ENCODE data around the gene TPSD1.
"Not testable (repeated sequence)": the region's sequence is repeated elsewhere in the genome, so short reads cannot be mapped to it uniquely, and the experiment has no call there.

- TF ChIP-seq, protein P1, sequence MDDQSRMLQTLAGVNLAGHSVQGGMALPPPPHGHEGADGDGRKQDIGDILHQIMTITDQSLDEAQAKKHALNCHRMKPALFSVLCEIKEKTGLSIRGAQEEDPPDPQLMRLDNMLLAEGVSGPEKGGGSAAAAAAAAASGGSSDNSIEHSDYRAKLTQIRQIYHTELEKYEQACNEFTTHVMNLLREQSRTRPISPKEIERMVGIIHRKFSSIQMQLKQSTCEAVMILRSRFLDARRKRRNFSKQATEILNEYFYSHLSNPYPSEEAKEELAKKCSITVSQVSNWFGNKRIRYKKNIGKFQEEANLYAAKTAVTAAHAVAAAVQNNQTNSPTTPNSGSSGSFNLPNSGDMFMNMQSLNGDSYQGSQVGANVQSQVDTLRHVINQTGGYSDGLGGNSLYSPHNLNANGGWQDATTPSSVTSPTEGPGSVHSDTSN (IDR thresholded peaks at IDR 0.05) = not testable (repeated sequence)
- TF ChIP-seq POLR2AphosphoS5 (IDR thresholded peaks at IDR 0.05; ENCODE audit: low read depth, low read length); CTCF (IDR thresholded peaks at IDR 0.05); REST (IDR thresholded peaks at IDR 0.05; ENCODE audit: low read depth, low read length); RAD21 (IDR thresholded peaks at IDR 0.05; ENCODE audit: low read length); SMC3 (IDR thresholded peaks at IDR 0.05; ENCODE audit: low read depth, low read length): not testable (repeated sequence)
Measured at GRCh38 chr16:1243363-1243762, 12.5 kb upstream of the TPSD1 start.
